Stimulated activated CD4-positive, alpha-beta T cell treated with anti-CD3 and anti-CD28 coated beads, Interleukin-12 subunit alpha, Interleukin-12 subunit beta, amount 100 ng/mL, for 4 hours (primary cell): Measurements from ENCODE around the gene TMEM14C.
"Not testable (repeated sequence)": the region's sequence is repeated elsewhere in the genome, so short reads cannot be mapped to it uniquely, and the experiment has no call there.

ENCODE experiments used
- DNase-seq: peaks from one replicate; pipeline ENCODE4 v3.0.0-alpha.2; 2020

The TMEM14C gene

GRCh38 chr6:10722820-10723566, at the start of gene TMEM14C:
Gene TMEM14C (plus strand): TSS chr6:10723070. CDS start chr6:10724614, 1,544 bp downstream.
- peak; percentile 89 for DNase-seq

- no peak for DNase-seq
These were observed 46.5 kb upstream of the TMEM14C start for GRCh38 chr6:10676403-10676802.

GRCh38 chr6:10678456-10678855, 44.4 kb upstream of the TMEM14C start:
- no peak for DNase-seq

- DNase-seq: no peak
These were observed 41.1 kb upstream of the TMEM14C start for GRCh38 chr6:10681795-10682194.

GRCh38 chr6:10682355-10682988, 40.4 kb upstream of the TMEM14C start:
- DNase-seq: no peak

GRCh38 chr6:10684618-10685017, 38.3 kb upstream of the TMEM14C start:
- no peak for DNase-seq

- DNase-seq: no peak
These were observed 37.6 kb upstream of the TMEM14C start for GRCh38 chr6:10685092-10685915.

- no peak for DNase-seq
These were observed 36.0 kb upstream of the TMEM14C start for GRCh38 chr6:10686901-10687300.

GRCh38 chr6:10687582-10687981, 35.3 kb upstream of the TMEM14C start:
- DNase-seq: no peak

GRCh38 chr6:10690651-10691445, 32.0 kb upstream of the TMEM14C start:
- no peak for DNase-seq

- no peak for DNase-seq
These were observed 29.8 kb upstream of the TMEM14C start for GRCh38 chr6:10692965-10693538.

- peak; percentile 84 for DNase-seq
These were observed 28.4 kb upstream of the TMEM14C start, which contains the start of the genes C6orf52 and PAK1IP1 for GRCh38 chr6:10694302-10695085. Gene C6orf52 (minus strand): TSS chr6:10694616. CDS start chr6:10687550, 7,066 bp downstream. Gene PAK1IP1 (plus strand): TSS chr6:10694972. CDS start chr6:10694986, 14 bp downstream.

GRCh38 chr6:10695086-10695657, 27.7 kb upstream of the TMEM14C start:
- no peak for DNase-seq

GRCh38 chr6:10696655-10697054, 26.2 kb upstream of the TMEM14C start:
- DNase-seq: no peak

- DNase-seq: no peak
These were observed 8.9 kb upstream of the TMEM14C start for GRCh38 chr6:10713962-10714361.

- DNase-seq: no peak
These were observed 3.4 kb upstream of the TMEM14C start for GRCh38 chr6:10719296-10719963.

- DNase-seq: no peak
These were observed 3.0 kb upstream of the TMEM14C start for GRCh38 chr6:10719964-10720264.

GRCh38 chr6:10720265-10720959, 2.5 kb upstream of the TMEM14C start:
- DNase-seq: peak; percentile 50

GRCh38 chr6:10720960-10721849, 1.7 kb upstream of the TMEM14C start:
- not testable (repeated sequence) for DNase-seq
